ENCODE results near the gene NR1D1. TPM values are rescaled to one million over a fixed set of nuclear protein-coding genes. Genes with fewer than 3 reads are reported as not detected.

Gene NR1D1
- total RNA-seq, 1 experiment from 2014 or later = 8.8 TPM

DNA sequence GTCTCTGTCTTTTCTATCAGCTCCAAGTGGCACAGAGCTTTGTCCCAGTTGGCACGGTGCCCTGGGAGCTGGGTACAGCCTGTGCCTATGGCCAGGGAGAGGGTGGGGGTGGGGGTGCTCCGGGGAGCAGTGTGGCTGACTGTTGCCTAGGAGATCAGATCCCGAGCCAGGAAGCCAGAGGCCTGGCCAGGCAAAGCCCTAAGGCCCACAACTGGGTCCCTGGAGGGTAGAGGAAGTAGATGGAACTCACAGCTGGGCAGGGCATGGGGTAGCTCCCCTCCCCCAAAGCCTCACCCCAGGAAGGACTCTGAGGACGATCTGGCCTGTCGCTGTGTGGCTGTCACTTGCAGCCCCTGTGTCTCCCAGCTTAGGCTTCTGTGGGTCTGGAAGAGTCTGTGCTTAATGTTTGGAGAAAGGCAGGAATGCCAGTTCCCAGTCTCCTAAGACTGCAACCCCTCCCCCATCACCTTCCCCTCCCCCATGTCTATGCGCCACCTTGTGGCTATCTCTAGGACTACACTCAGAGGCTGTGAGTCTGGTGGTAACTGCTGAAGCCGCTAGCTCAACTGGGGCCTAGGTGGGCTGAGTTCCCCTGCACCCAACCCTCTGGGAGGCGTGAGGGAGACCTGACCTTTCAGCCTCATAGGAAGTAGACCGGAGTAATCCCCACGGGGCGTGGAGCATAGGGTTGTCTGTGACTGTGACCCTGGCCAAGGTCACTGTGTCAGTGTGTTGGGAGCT, 25.0 kb downstream of the NR1D1 start:
- Histone ChIP-seq H3K27ac (ENCODE audit: low read length) (peak overlapping the region; percentile 53; the same call in 1 of the 2 replicates), H3K36me3 (ENCODE audit: control insufficient read depth, insufficient read depth, low read length) (no peaks in the 10 kb centered on the region), H3K4me1 (ENCODE audit: control insufficient read depth, insufficient read depth, low read length) (peaks cover 46% of the 10 kb centered on the region), H3K9me3 (ENCODE audit: control insufficient read depth, insufficient read depth, low read depth, low read length) (no peaks in the 10 kb centered on the region), H3K27me3 (ENCODE audit: control insufficient read depth, insufficient read depth, low read length) (no peaks in the 10 kb centered on the region), H3K4me3 (ENCODE audit: low read depth in 2 of 2, low read length in 2 of 2) (no peak overlapping the region)
- ChIA-PET CTCF (interaction anchor here (0.6 to 1.7 kb wide), 15 partner anchors 9 to 146 kb away, joined by 3 to 17 read pairs (median 4); partner anchors contain the start of gene MED24), POLR2A (no interaction called here)
- intact Hi-C loops (cut with micrococcal nuclease; ENCODE audit: unreplicated experiment) (no loop called here), in situ Hi-C loops (cut with HindIII; ENCODE audit: low pct_unique_long_range_greater_than_20kb, low sequenced_read_pairs) (no loop called here)
- no TSS peak for BruUV-seq (replicated peaks)
- DNase-seq (ENCODE audit: low read depth, low spot score) (no peak), ATAC-seq (peak; percentile 59)
- TF ChIP-seq POLR2AphosphoS5 (IDR thresholded peaks at IDR 0.05; ENCODE audit: low read depth, low read length) = no peak; the same call in 1 of the 2 replicates
- TF ChIP-seq, protein P1, sequence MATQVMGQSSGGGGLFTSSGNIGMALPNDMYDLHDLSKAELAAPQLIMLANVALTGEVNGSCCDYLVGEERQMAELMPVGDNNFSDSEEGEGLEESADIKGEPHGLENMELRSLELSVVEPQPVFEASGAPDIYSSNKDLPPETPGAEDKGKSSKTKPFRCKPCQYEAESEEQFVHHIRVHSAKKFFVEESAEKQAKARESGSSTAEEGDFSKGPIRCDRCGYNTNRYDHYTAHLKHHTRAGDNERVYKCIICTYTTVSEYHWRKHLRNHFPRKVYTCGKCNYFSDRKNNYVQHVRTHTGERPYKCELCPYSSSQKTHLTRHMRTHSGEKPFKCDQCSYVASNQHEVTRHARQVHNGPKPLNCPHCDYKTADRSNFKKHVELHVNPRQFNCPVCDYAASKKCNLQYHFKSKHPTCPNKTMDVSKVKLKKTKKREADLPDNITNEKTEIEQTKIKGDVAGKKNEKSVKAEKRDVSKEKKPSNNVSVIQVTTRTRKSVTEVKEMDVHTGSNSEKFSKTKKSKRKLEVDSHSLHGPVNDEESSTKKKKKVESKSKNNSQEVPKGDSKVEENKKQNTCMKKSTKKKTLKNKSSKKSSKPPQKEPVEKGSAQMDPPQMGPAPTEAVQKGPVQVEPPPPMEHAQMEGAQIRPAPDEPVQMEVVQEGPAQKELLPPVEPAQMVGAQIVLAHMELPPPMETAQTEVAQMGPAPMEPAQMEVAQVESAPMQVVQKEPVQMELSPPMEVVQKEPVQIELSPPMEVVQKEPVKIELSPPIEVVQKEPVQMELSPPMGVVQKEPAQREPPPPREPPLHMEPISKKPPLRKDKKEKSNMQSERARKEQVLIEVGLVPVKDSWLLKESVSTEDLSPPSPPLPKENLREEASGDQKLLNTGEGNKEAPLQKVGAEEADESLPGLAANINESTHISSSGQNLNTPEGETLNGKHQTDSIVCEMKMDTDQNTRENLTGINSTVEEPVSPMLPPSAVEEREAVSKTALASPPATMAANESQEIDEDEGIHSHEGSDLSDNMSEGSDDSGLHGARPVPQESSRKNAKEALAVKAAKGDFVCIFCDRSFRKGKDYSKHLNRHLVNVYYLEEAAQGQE (IDR thresholded peaks at IDR 0.05; ENCODE audit: insufficient read depth in 1 of 2, low read depth in 2 of 2, low read length in 1 of 2) = 0 out of 4 replicates have a peak, but pooled peaks of 1 of the 2 experiments have one; percentile 20
- TF ChIP-seq, protein P2, sequence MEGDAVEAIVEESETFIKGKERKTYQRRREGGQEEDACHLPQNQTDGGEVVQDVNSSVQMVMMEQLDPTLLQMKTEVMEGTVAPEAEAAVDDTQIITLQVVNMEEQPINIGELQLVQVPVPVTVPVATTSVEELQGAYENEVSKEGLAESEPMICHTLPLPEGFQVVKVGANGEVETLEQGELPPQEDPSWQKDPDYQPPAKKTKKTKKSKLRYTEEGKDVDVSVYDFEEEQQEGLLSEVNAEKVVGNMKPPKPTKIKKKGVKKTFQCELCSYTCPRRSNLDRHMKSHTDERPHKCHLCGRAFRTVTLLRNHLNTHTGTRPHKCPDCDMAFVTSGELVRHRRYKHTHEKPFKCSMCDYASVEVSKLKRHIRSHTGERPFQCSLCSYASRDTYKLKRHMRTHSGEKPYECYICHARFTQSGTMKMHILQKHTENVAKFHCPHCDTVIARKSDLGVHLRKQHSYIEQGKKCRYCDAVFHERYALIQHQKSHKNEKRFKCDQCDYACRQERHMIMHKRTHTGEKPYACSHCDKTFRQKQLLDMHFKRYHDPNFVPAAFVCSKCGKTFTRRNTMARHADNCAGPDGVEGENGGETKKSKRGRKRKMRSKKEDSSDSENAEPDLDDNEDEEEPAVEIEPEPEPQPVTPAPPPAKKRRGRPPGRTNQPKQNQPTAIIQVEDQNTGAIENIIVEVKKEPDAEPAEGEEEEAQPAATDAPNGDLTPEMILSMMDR (IDR thresholded peaks at IDR 0.05) = peak; percentile 91

DNA sequence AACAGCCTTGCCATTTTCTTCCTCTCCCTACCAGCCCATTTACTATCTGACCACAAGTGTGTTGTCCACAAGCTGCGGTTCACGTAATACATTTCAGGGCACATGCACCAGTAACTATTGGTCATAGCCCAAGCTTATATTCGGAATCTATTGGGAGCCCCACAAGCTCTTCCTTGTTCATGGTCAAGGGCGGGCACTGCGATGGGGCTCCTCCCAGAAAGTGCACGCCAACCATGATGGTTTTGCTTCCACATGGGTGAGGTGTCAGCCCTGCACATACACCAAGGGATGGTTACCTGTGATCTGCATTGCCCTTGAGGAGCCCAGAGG, 25.6 kb downstream of the NR1D1 start:
- H3K36me3 ChIP-seq (ENCODE audit: control insufficient read depth, insufficient read depth, low read length) = no peaks in the 10 kb centered on the region
- no peak overlapping the region for H3K27ac ChIP-seq (ENCODE audit: low read length)
- no peaks in the 10 kb centered on the region for H3K27me3 ChIP-seq (ENCODE audit: control insufficient read depth, insufficient read depth, low read length)
- H3K9me3 ChIP-seq (ENCODE audit: control insufficient read depth, insufficient read depth, low read depth, low read length) = no peaks in the 10 kb centered on the region
- in situ Hi-C loops (cut with HindIII; ENCODE audit: low pct_unique_long_range_greater_than_20kb, low sequenced_read_pairs) (no loop called here), intact Hi-C loops (cut with micrococcal nuclease; ENCODE audit: unreplicated experiment) (no loop called here)
- ChIA-PET POLR2A (interaction anchor here (1.4 kb wide), 1 partner anchor 10 kb away, joined by 3 read pairs; no protein-coding TSS in a partner anchor), CTCF (interaction anchor here (0.6 to 1.7 kb wide), 10 partner anchors 8 to 231 kb away, joined by 3 to 17 read pairs (median 4); partner anchors contain the start of gene MED24)
- BruUV-seq (replicated peaks) = no TSS peak
- H3K4me3 ChIP-seq (ENCODE audit: low read depth in 2 of 2, low read length in 2 of 2) = no peak overlapping the region
- peaks cover 51% of the 10 kb centered on the region for H3K4me1 ChIP-seq (ENCODE audit: control insufficient read depth, insufficient read depth, low read length)
- no peak for DNase-seq (ENCODE audit: low read depth, low spot score)
- no peak for ATAC-seq
- TF ChIP-seq POLR2AphosphoS5 (IDR thresholded peaks at IDR 0.05; ENCODE audit: low read depth, low read length) = no peak
- TF ChIP-seq TCF7L2 (IDR thresholded peaks at IDR 0.05; ENCODE audit: low read depth, low read length) = no peak
- no peak for TF ChIP-seq SIN3A (IDR thresholded peaks at IDR 0.05; ENCODE audit: borderline replicate concordance, insufficient read depth, low read depth, low read length)
- TF ChIP-seq, protein P1 (IDR thresholded peaks at IDR 0.05; ENCODE audit: insufficient read depth in 1 of 2, low read depth in 2 of 2, low read length in 1 of 2) = no peak
- TF ChIP-seq, protein P2 (IDR thresholded peaks at IDR 0.05) = no peak
